Body of pancreas (tissue), 4 donors: ENCODE measurements around the gene ZBTB18.

Source experiments
- POLR2A ChIP-seq, 3 donors: fragments of 450-650 bp; IDR thresholded peaks; one replicate each; pipeline ENCODE4 v1.6.1; 2016; ENCODE audit warnings: antibody characterized with exemption in 3 of 3, mild to moderate bottlenecking in 2 of 3
- TF ChIP-seq, protein P1 (sequence below), 7 experiments: fragments of 450-650 bp in 4 of 7; fragments of 200-600 bp in 3 of 7; sonication (generic) in 3 of 7; IDR thresholded peaks; one replicate each; pipeline ENCODE4 v1.5.1; 2016 to 2019; ENCODE audit warnings: antibody characterized with exemption in 7 of 7

DNA sequence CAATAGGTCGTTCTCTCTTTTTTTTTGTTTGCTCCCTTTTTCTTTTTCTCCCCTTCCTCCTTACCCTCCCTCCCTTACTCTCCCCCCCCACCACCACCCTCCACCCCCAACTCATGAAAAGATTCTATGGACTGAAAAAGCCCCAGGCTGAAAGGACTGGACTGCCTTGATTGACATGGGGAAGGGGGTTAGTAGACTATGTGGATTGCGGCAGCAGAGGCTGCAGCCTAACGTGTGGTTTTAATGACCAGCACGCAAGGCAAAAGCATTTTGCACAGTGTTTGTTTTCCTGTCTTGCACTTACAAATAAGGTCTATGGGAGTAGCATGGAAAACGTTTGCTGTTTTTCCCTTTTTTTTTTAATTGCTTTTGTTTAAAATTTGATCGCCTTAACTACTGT is 5.5 kb downstream of the ZBTB18 start:
- TF ChIP-seq POLR2A (IDR thresholded peaks at IDR 0.05), result no peak
- TF ChIP-seq, protein P1, sequence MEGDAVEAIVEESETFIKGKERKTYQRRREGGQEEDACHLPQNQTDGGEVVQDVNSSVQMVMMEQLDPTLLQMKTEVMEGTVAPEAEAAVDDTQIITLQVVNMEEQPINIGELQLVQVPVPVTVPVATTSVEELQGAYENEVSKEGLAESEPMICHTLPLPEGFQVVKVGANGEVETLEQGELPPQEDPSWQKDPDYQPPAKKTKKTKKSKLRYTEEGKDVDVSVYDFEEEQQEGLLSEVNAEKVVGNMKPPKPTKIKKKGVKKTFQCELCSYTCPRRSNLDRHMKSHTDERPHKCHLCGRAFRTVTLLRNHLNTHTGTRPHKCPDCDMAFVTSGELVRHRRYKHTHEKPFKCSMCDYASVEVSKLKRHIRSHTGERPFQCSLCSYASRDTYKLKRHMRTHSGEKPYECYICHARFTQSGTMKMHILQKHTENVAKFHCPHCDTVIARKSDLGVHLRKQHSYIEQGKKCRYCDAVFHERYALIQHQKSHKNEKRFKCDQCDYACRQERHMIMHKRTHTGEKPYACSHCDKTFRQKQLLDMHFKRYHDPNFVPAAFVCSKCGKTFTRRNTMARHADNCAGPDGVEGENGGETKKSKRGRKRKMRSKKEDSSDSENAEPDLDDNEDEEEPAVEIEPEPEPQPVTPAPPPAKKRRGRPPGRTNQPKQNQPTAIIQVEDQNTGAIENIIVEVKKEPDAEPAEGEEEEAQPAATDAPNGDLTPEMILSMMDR (IDR thresholded peaks at IDR 0.05), result no peak
